Vagina (tissue), 2 donors: ENCODE measurements around the gene KCNN3. TPM values are rescaled to one million over a fixed set of nuclear protein-coding genes. Genes with fewer than 3 reads are reported as not detected.

Source experiments
- DNase-seq, 2 donors: peaks; one replicate each; pipeline ENCODE4 v3.0.0-alpha.2; 2017; ENCODE audit errors: extremely low spot score in 2 of 2
- H3K27ac ChIP-seq: fragments of 200-600 bp; sonication (generic); one replicate; pipeline ENCODE4 v1.5.1; 2019
- H3K27me3 ChIP-seq: fragments of 200-600 bp; sonication (generic); one replicate; pipeline ENCODE4 v1.5.1; 2019
- H3K36me3 ChIP-seq, 2 donors: fragments of 200-600 bp; sonication (generic); one replicate each; pipeline ENCODE4 v1.5.1; 2017 to 2019
- H3K4me1 ChIP-seq: fragments of 200-600 bp; sonication (generic); one replicate; pipeline ENCODE4 v1.5.1; 2019
- H3K4me3 ChIP-seq, 2 donors: fragments of 200-600 bp; sonication (generic); 1 replicate in 1 of 2; 2 replicates in 1 of 2; pipeline ENCODE4 v1.5.1; 2016 to 2019
- H3K9me3 ChIP-seq: fragments of 200-600 bp; sonication (generic); one replicate; pipeline ENCODE4 v1.5.1; 2019
- POLR2A ChIP-seq, 2 donors: fragments of 450-650 bp; IDR thresholded peaks; one replicate each; pipeline ENCODE4 v1.6.1; 2017; ENCODE audit warnings: antibody characterized with exemption in 2 of 2, mild to moderate bottlenecking in 2 of 2, moderate library complexity in 2 of 2
- POLR2AphosphoS5 ChIP-seq, 2 donors: sonication (generic); formaldehyde crosslinking; IDR thresholded peaks; one replicate each; pipeline ENCODE4 v1.9.0; 2017; ENCODE audit warnings: antibody characterized with exemption in 2 of 2, mild to moderate bottlenecking in 2 of 2, low read depth in 1 of 2; ENCODE audit not compliant: insufficient read depth in 1 of 2
- intact Hi-C: fragments of 100-400 bp; cut with DNase I; formaldehyde crosslinking; loops from one replicate; pipeline ENCODE4 v1.15.1; 2023
- total RNA-seq: library from RNA; depleted of rRNA; stranded (reverse); fragments of >200 nt; gene quantifications from one replicate; pipeline ENCODE4 v1.2.3, GENCODE V29; 2016
- TF ChIP-seq, protein P1 (sequence below), 3 experiments: fragments of 450-650 bp in 2 of 3; fragments of 200-600 bp in 1 of 3; sonication (generic) in 1 of 3; IDR thresholded peaks; one replicate each; pipeline ENCODE4 v1.5.1; 2017 to 2019; ENCODE audit warnings: antibody characterized with exemption in 3 of 3, mild to moderate bottlenecking in 2 of 3, moderate library complexity in 2 of 3

The KCNN3 gene
- total RNA-seq, 1 donor from 2014 or later, result 7.4 TPM

DNA sequence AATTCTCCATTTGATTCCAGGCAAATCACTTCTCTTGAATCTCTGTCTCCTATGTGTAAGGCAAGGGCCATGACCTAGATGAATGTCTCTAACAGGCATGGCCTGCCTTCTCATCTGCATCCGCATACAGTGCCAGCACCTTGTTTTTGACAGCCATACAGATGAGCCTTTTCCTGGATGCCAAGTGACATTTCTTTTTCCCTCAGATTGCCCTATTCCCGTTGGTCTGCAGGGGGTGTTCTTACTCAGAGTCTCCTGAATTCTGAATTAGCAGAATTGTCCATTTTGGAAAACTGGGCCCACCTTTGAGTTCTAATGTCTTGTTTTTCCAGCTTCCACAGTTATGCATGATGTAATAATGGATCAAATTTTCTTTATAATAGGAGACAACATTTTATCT, 174.1 kb downstream of the KCNN3 start:
- H3K36me3 ChIP-seq, result no peaks in the 10 kb centered on the region
- H3K4me3 ChIP-seq, result no peak overlapping the region
- TF ChIP-seq POLR2AphosphoS5 (IDR thresholded peaks at IDR 0.05; ENCODE audit: insufficient read depth in 1 of 2, low read depth in 1 of 2) (no peak), POLR2A (IDR thresholded peaks at IDR 0.05) (no peak)
- TF ChIP-seq, protein P1, sequence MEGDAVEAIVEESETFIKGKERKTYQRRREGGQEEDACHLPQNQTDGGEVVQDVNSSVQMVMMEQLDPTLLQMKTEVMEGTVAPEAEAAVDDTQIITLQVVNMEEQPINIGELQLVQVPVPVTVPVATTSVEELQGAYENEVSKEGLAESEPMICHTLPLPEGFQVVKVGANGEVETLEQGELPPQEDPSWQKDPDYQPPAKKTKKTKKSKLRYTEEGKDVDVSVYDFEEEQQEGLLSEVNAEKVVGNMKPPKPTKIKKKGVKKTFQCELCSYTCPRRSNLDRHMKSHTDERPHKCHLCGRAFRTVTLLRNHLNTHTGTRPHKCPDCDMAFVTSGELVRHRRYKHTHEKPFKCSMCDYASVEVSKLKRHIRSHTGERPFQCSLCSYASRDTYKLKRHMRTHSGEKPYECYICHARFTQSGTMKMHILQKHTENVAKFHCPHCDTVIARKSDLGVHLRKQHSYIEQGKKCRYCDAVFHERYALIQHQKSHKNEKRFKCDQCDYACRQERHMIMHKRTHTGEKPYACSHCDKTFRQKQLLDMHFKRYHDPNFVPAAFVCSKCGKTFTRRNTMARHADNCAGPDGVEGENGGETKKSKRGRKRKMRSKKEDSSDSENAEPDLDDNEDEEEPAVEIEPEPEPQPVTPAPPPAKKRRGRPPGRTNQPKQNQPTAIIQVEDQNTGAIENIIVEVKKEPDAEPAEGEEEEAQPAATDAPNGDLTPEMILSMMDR (IDR thresholded peaks at IDR 0.05), result no peak
- no peaks in the 10 kb centered on the region for H3K4me1 ChIP-seq
- no peak overlapping the region for H3K27ac ChIP-seq
- no peaks in the 10 kb centered on the region for H3K9me3 ChIP-seq
- intact Hi-C loops, result loop anchor here (2.0 to 10.0 kb wide), 2 partner anchors 15 to 179 kb away; partner anchors contain the start of gene KCNN3
- DNase-seq, result no peak
- H3K27me3 ChIP-seq, result no peaks in the 10 kb centered on the region

DNA sequence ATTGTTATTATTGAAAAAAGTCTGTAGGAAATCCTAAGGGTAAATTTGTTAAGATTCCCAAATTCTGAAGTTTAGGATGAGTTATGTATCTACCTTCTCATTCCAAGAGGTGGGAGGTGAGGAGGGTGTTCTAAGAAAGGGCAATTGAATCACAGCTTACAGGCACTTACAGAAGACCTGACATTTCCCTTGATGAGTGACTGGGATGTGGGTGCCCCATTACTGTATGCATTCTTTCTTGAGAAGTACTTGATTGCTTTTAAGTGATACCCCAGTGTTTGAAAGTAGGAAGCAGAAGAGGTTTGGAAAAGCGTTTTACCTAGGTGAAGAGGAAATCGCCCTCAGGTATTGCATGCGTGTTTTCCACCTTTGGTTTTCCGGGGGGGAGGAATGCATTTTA, 175.1 kb downstream of the KCNN3 start:
- TF ChIP-seq POLR2AphosphoS5 (IDR thresholded peaks at IDR 0.05; ENCODE audit: insufficient read depth in 1 of 2, low read depth in 1 of 2) (no peak), POLR2A (IDR thresholded peaks at IDR 0.05) (no peak)
- TF ChIP-seq, protein P1 (IDR thresholded peaks at IDR 0.05), result no peak
- Histone ChIP-seq H3K4me3 (no peak overlapping the region), H3K4me1 (no peaks in the 10 kb centered on the region), H3K27me3 (no peaks in the 10 kb centered on the region), H3K27ac (no peak overlapping the region), H3K36me3 (no peaks in the 10 kb centered on the region), H3K9me3 (no peaks in the 10 kb centered on the region)
- no peak for DNase-seq
- intact Hi-C loops, result loop anchor here (2.0 to 10.0 kb wide), 2 partner anchors 16 to 180 kb away; partner anchors contain the start of gene KCNN3

DNA sequence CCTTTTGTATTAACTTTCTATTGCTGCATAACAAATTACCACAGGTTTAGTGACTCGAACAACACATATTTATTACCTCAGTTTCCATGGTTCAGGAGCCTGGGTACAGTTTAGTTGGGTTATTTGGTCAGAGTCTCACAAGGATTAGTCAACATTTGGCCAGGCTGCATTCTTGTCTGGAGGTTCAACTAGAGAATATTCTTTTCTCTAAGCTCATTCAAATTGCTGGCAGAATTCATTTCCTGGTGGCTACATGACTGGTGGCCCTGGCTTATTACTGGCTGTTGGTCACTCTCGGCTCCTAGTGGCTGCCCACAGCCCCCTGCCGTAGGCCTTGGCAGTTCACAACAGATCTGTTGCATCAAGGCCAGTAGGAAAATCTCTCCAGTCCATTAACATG, 181.0 kb downstream of the KCNN3 start:
- DNase-seq, result no peak
- intact Hi-C loops, result no loop called here
- Histone ChIP-seq H3K27me3 (no peaks in the 10 kb centered on the region), H3K4me3 (no peak overlapping the region), H3K27ac (no peak overlapping the region), H3K4me1 (no peaks in the 10 kb centered on the region), H3K36me3 (no peaks in the 10 kb centered on the region), H3K9me3 (no peaks in the 10 kb centered on the region)
- no peak for TF ChIP-seq POLR2AphosphoS5 (IDR thresholded peaks at IDR 0.05; ENCODE audit: insufficient read depth in 1 of 2, low read depth in 1 of 2)
- TF ChIP-seq, protein P1 (IDR thresholded peaks at IDR 0.05), result no peak
- no peak for TF ChIP-seq POLR2A (IDR thresholded peaks at IDR 0.05)

DNA sequence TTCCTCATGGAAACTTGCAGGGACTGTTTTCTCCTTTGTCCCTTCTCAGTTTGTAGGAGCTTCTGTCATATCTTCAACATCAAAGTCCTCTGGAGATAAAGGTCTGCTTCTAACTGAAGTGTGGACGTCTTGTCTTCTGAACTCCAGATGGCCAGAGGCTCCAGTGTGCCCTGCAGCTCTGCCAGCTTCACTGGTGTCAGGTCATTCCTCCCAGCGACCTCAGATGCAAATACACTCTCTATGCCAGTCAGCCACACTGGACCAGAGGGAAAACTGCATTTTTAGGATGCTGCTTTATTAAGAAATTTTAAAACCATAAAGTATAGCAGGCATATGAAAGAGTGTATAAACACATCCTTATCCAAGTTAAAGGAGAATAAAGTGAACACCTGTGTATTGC, 183.6 kb downstream of the KCNN3 start:
- Histone ChIP-seq H3K36me3 (no peaks in the 10 kb centered on the region), H3K4me1 (no peaks in the 10 kb centered on the region), H3K27me3 (no peaks in the 10 kb centered on the region), H3K4me3 (no peak overlapping the region), H3K9me3 (no peaks in the 10 kb centered on the region), H3K27ac (no peak overlapping the region)
- intact Hi-C loops, result no loop called here
- DNase-seq, result no peak
- TF ChIP-seq POLR2A (IDR thresholded peaks at IDR 0.05), result no peak
- TF ChIP-seq, protein P1 (IDR thresholded peaks at IDR 0.05), result no peak
- TF ChIP-seq POLR2AphosphoS5 (IDR thresholded peaks at IDR 0.05; ENCODE audit: insufficient read depth in 1 of 2, low read depth in 1 of 2), result no peak

DNA sequence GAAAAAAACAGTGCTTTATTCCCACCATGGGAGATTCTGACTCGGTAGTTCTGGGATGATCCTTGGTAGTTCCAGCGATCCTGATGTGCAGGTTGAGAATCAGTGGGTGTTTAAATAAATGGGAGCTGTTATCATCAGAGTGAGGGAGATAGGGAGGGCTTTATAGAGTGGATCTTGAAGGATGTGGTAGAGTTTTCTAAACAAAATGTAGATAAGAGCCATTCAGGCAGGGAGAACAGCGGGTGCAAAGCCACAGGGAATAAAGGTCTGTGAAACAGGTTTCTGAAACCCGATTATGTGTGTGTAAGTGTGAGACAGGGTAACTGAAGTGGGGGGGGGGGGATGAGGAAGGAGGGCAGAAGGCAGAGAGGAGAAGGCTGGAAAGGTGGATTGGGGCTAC, 186.3 kb downstream of the KCNN3 start:
- Histone ChIP-seq H3K36me3 (no peaks in the 10 kb centered on the region), H3K27ac (no peak overlapping the region), H3K9me3 (no peaks in the 10 kb centered on the region), H3K27me3 (no peaks in the 10 kb centered on the region), H3K4me3 (no peak overlapping the region), H3K4me1 (no peaks in the 10 kb centered on the region)
- DNase-seq, result no peak
- TF ChIP-seq POLR2AphosphoS5 (IDR thresholded peaks at IDR 0.05; ENCODE audit: insufficient read depth in 1 of 2, low read depth in 1 of 2) (no peak), POLR2A (IDR thresholded peaks at IDR 0.05) (no peak)
- TF ChIP-seq, protein P1 (IDR thresholded peaks at IDR 0.05), result no peak
- intact Hi-C loops, result no loop called here
